UCSD-AML1 (cell line): ENCODE data around the gene MINDY3.

Experiments used
- DNase-seq: peaks from one replicate; lab custom pipeline; 2025; ENCODE audit not compliant: unreplicated experiment; lab: John Stamatoyannopoulos, UW

MINDY3 gene

DNA sequence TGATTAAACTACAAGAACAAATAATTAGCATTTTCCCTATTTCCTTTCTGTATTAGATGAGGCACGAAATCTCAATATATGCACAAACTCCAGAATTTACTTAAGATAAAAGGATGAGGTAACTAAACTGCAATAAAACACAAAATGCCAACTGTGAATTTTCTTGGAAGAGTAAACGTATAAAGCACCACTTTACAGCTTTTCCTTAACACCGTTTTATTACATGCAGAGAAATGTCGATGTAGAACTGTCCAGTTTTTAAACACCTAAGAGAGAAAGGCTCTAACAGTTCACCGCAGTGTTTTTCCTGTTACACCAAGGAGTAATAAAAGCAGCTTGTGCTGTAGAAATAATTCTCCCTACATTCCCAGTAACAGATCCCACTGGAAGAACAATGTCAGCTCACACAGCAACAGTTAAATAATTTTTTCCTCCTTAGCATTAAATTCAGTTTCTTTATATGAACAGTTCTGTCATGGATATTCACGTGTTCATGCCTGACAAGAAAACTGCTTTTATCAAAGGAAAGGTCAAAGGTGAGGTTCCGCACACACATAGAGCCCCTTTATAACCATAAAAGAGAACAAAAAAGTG is 52.0 kb downstream of the MINDY3 start:
- no peak for DNase-seq

DNA sequence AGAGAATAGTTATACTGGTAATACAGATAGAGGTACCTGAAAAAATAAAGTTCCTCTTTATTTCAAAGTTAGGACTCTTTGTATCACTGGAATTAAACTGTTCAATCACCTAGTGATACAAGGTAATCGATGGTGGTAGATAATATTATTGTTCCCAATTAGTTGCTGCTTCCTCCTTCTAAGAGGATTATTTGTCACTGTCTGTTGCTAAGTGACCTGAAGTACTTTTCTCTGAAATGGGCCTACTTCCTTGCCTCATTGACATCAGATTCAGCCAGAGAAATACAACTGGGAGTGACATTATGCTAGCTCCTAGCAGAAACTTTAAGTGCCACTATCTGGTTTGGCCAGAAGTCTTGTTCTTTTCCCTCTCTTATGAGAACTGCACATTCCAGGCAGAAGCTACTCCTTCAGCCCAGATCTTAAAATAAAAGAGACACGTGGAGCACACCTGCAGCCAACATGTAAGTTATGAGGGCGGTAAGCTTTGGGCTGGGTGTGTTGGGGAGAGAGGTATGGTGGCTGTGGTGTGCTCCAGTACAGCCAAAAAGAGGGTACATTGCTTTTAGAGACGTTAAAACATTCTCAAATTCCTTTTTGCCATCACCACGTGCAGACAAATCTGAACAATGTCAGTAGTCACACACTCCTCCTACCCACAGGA is 54.8 kb downstream of the MINDY3 start:
- DNase-seq = no peak

DNA sequence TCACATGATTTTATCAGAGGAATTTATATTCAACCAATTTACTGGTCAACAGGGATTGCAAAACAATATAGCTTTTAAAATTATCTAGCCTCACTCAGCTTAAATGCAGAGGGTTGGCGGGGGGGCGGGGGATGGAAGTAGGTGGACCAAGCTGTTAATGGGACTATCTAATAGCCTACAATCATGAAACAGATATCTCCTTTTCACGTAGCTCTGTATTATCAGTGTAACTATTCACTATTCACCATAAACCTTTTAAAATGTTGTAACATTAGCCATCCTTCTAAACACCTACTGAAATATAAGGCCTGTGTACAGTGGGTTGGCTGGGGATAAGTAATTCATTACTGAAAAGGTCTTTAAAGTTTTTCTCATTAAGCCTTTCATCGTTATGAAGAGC is 56.2 kb downstream of the MINDY3 start:
- no peak for DNase-seq

DNA sequence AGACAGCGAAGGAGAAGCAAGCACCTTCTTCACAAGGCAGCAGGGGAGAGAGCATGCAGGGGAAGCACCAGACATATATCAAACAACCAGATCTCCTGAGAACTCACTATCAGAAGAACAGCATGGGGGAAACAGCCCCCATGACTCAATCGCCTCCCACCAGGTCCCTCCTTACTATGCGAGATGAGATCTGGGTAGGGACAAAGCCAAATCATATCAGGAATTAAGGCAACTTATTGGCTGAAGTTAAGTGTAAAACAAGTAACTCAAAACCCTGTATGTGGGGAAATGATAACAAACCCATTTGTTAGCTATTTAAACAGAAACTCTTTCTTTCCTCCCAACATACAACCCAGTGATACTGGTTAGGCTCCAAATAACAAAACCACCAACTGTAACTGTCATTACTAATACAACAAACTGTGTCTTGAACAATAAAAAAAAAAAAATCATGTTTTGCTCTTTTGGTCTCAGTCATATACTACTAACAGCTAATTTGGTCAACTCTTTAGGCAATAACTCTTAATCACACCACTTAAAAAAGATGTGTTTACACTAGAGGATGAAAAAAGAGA is 57.8 kb downstream of the MINDY3 start:
- no peak for DNase-seq

DNA sequence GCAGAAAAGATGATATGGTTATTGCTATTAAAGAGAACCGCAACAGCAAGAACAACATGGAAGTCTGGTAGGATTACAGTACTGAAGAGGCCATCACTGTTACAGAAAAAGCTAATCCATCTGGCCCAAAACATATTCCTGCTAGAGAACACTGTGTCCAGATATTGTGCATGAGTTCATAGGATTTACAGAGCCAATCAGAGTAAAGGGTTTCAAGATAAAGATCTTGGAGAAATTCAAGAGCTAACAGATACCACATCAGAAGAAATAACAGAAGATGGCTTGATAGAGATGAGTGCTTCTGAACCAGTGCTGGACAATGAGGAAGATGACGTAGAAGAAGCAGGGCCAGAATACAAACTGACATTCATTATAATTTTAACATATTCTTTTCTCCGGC is 58.7 kb downstream of the MINDY3 start:
- DNase-seq = no peak

DNA sequence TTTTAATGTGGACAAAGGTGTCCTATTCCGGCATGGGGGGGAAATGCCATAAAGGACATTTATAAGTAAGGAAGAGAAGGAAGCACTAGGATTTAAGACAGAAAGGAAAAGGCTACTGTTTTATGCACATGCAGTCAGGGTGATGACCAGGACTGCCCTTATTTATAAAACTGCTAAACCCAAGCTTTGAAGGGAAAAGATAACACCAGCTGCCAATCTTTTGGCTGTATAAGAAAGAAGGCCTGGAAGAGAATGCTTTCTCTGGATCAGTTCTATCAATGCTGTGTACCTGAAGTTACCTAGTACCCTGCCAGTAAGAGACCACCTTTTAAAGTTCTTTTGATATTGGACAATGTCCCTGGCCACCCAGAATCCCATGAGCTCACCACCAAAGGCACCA is 59.2 kb downstream of the MINDY3 start:
- no peak for DNase-seq

DNA sequence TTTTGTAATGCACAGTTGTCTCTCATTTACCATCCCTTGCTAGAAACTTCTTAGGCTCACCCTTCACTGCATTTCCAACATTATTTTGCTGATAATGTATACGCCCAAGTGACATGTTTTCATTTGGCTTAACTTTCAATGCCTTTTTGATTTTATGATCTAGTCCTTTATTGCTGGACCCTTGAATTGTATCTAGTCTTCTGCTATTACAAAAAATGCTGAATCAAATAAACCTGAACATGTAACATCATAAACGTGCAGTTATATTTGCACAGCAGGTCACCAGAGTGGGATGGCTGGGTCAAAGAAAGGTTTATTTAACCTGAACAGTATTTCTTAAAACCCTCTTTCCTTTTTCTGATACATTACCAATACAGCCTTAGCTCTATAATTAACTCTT is 63.0 kb downstream of the MINDY3 start:
- no peak for DNase-seq

DNA sequence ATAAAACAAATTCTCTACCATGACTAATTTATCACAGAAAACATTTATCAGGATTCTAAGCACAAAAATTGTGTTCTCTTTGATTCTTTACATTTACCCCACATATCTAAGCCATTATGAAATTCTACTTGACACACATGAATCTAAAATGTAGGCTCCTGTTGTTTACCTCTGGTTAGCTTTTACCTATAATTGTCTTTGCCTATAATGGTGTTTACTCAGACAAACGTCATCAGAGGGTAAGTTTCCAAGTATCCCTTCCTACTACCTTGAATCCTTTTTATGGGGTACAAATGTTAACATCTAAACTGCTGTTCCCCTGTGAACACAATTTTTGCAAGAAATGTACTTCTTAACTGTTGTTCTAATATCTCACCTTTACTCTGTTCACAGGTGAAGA is 63.5 kb downstream of the MINDY3 start:
- DNase-seq = no peak

DNA sequence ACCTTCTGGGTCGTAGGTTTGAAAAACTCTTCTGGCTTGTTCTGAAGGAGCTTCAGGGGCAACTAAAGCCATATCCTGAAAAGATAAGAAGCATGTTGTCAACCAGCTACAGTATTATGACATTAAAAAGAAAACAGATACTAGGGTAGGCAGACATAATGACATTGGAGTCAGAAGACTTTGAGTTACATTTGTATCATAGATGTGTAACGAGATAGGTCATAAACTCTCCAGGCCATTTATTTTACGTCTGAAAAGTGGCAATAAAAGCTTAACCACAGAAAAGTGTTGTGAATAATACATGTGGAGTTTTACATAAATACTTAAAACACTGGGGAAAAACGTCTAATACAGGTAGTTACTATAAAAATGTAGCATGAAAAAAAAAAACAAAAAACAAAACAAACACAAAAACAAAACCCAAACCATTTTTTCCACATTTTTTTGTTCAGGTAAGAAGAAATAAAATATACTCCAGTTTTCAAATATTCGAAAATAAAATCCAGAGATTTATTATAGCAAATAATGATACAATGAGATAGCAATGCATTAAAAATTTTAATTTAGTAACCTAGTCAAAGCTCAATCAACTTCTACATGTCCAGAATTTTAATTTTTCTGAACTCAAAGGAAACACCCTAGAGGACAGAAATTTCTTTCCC is 64.1 kb downstream of the MINDY3 start:
- DNase-seq = no peak

DNA sequence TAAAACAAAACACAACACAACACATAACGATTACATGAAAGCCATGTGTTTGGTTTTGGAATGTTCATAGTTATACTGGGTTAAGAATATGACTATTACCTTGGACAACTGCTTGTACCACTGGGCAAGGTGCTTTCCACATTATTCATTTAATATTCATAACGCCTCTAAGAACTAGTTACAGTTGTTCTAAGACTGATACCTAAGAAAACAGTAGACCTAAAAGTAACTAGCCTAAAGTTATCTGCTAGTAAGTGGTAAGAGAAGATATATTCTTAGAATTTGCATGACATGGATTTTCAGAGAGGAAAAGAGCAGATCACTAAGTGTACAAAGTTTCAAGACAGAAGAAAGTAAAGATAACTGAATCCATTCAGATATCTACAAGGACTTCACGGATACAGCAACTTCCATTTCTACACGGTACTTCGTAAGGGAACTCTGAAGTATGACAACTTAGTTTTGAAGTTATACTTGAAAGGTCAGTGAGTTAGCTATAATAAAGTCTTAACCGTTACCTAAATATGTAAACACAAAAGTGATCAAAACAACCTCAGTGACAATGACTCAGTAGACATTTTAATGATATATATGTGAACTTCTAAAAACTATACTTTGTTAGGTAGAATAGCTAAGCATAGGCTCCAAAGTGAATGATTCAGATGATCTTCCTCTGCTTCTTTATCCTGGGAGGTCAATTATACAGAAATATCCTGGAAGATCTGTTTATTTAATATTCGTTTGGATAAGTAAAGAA is 65.1 kb downstream of the MINDY3 start:
- DNase-seq = no peak

DNA sequence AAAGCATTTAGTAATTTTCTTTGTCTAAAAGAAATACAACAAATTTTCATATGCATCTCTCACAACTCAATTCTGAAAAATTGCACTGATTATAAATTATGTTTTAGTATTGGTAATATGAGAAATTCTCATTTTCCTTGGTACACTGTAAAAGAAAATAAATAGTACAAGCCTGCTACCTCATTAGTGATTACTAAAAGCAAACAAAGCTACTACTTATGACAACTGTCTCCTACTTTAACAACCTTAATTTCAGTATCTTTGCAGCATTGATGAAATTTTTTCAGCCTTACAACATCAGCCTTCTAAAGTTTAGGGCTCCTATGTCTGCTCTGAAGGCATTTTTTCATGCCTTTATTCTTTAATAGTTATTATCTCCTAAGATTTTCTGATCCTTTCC is 65.7 kb downstream of the MINDY3 start:
- DNase-seq = no peak

DNA sequence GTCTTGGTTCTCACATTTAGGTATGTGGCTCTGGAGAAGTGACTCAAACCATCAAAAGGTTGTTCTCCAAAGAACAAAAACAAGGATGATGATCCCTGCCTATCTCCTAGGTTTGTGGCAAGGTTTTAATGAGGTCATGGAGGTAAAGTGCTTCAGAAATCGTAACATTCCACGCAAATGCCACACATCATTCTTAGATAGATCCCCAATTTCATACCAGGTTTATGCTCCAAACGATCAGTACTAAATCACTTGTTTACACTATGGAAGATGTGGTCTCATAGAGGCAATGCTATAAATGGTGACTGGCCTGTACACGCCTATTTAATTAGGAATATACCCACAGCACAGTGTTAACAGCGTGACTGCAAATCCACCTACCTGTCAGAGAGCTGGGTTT is 66.6 kb downstream of the MINDY3 start:
- DNase-seq = no peak

DNA sequence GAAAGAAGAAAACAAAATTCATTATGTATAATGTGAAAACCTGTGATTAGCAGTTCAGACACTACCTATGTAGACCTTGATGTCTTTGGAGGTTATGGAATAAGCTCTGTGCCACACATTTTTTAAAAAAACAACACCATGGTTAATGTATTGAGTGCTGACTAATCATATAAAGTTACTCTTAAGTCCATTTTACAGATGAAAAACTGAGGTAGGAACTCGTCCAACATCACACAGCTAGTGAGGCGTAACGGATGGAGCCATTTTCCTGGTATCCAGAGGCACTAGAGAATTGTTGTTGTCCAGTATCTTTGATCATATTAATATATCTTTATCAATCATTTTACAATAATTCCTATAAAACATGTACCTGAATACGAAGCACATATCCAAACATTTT is 67.5 kb downstream of the MINDY3 start:
- no peak for DNase-seq

DNA sequence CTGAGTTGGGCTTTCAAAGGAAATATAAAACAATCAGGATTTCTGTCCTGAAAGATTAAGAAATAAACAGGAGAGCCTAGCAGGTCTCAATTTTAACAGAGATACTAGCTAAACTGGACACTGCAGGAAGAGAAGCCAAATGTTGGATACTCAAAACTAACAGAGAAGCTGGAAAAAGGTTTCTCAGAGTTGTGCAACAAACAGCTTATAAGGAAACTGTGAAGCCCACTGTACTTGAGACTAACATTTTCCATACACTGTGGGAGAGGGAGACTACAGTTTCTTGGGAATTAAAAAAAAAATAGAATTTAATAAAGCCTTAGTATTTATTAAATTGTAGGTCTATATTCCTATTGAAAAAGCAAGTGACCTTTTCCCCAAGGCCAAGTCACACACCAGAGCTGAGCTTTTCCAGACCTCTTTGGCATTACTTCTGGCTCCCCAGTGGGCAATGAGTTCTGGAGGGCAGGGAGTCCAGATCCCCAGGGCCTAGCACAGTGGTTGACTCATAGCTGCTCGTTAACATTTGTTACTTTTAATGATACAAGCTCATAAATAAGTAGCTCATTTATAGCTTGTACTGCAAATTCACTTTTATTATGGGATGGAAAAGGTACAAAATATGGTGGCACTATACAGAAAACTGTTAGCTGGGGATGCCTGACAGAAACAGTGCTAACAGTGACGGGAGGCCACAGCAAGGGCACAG is 68.3 kb downstream of the MINDY3 start:
- DNase-seq = no peak

DNA sequence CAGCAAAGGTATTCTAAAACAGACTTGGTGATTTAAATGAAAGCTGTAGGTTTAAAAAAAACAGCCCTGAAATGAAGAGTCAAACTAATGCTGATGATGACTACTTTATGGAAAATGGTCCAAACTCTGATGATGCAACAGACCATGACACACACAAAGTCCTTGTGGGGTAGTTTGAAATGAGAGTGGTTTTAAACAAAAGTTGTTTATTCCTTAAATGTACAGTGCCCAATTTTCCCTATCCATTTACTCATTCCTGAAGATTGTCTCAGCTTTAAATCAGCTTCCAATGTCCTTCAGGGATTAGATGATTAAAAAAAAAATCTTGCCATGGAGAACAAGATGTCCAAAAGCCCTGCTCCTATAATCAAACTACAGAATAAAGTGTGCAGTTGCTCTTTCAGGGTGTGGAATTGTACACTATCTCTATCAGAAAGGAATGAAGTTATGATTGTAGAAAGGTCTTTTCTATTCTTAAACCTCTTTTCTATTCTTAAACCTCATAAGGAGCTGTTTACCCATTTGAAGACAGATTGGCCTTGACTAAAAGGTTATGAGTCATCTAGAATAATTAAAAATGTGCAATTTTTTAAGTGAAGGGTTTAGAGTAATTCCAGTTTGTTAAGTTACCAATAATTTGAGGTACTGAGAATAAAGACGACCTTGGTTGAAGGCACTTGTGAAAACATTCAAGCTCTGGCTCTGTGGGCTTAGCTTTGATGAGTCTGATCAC is 70.3 kb downstream of the MINDY3 start:
- no peak for DNase-seq

DNA sequence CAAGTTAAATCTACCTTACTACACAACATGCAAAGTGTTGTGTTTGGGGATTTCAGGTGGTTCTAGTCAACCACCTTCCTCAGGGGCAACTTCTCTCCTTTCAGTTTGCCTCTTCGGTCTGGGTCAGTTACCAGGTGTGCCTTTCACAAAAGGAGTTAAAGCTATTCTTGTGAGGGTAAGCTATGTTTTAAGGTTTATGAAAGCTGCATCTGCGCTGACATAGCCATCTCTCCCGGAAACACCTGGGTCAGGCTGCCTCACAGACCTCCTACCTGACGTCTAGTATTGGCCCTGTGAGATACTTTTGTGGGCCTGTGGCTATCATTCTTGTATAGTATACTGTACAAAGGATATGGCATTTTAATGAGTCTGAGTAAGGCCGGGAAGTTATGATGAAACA is 72.9 kb downstream of the MINDY3 start:
- DNase-seq = no peak

DNA sequence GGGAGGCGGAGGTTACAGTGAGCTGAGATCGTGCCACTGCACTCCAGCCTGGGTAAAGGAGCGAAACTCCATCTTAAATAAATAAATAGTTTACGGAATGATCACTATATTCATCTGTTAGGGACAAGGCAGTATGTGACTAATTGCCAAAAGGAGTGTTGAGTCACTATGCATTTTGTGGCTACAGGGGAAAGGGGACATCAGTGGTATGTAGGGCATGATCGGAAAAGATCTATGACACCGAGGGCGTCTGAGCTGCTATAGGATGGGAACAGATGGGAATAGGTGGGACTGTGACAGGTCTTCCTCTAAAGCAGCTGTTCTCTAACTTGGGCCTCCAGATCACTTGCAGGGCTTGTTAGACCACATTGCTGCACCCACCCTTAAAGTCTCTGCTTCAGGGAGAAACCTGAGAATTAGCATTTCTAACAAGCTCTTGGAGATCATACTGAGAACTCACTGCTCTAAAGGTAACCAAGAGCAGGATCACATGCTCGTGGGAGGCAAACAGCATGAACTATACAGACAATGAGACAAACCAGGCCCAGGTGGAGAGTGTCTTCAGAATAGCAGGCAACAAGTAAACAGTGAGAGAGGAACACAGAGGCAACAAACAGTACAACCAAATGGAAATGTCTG is 75.5 kb downstream of the MINDY3 start:
- no peak for DNase-seq

DNA sequence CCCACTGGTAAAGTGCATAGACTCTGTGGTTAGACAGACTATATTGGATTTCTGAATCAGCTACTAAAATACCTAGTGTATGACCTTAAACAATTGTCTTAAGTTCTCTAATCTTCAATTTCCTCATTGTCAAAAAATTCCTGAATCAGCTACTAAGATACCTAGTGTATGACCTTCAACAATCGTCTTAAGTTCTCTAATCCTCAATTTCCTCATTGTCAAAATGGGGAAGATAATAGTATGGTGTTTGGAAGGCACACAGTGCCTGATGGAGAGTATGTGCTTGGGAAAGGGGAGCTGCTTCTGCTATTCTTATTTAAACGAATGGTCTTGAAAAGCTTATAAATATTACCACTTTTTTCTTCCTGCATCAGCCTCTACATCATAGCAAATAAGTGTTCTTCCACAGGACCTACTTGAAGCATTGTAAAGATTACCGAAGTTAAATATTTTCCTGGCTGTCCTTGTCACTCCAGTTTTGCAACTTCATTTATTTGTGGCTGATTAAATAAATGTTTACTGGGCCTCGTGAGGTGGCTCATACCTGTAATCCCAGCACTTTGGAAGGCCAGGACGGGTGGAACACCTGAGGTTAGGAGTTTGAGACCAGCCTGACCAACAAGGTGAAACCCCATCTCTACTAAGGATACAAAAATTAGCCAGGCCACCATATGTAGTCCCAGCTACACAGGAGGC is 76.2 kb downstream of the MINDY3 start:
- no peak for DNase-seq

DNA sequence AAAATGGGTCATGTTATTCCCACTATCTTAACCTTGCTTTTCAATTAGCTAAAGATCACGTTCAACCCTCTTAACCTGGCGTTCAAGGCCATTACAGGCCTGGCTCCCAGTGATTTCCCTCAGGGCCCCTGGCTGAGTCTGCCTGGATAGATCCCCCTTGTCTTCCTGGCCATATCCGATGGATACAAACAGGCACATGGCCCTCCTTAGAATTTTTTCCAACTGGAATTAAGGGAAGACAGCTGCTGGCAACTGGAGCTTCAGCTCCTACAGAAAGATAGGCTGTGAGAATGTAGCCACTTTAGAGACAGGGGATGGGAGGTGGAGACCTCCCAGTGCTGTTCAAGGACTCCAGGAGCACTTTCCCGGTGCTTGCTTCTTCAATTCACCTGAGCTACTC is 77.5 kb downstream of the MINDY3 start:
- no peak for DNase-seq
